DOHH2 (cell line): ENCODE measurements around the gene SCAMP1.

Experiments used
- CTCF ChIP-seq: fragments of 200-600 bp; sonication (generic); IDR thresholded peaks from one replicate; pipeline ENCODE4 v1.5.1; 2014; ENCODE audit warnings: antibody characterized with exemption, mild to moderate bottlenecking, low read depth, low read length; ENCODE audit not compliant: poor library complexity, severe bottlenecking
- EZH2phosphoT487 ChIP-seq: fragments of 200-600 bp; sonication (generic); IDR thresholded peaks from 2 replicates; pipeline ENCODE4 v1.6.1; 2017; ENCODE audit warnings: borderline replicate concordance, mild to moderate bottlenecking, antibody characterized with exemption, low read length, moderate library complexity, mixed read lengths

GRCh38 chr5:78341440-78341839, 19.0 kb upstream of the SCAMP1 start:
- TF ChIP-seq CTCF (no peak), EZH2phosphoT487 (no peak)
